WTC11 (cell line): ENCODE results near the gene MYO7B. TPM values are rescaled to one million over a fixed set of nuclear protein-coding genes. Genes with fewer than 3 reads are reported as not detected.

Experiments used
- ATAC-seq: fragments of 200-7000 bp; cut with Tn5 transposase; 2 replicates; pipeline ENCODE4 v1.10.0; 2021; ENCODE audit warnings: mild to moderate bottlenecking, moderate library complexity
- CTCF ChIA-PET: fragments of 300-600 bp; sonication (Branson Sonifier 250); formaldehyde crosslinking; loops from one replicate; lab custom pipeline; 2021; ENCODE audit warnings: antibody characterized with exemption; lab: Charles Lee
- POLR2A ChIA-PET: fragments of 350-600 bp; sonication (Branson Sonifier 250); formaldehyde crosslinking; loops from one replicate; lab custom pipeline; 2021; ENCODE audit warnings: antibody characterized with exemption; lab: Charles Lee
- DNase-seq: peaks from one replicate; pipeline ENCODE4 v3.0.0; 2021; ENCODE audit warnings: low spot score
- H3K27ac Mint-ChIP-seq: 2 replicates; pipeline ENCODE4 v1.8.0; 2021; ENCODE audit warnings: mixed read lengths
- H3K27me3 Mint-ChIP-seq: 2 replicates; pipeline ENCODE4 v1.8.0; 2021; ENCODE audit warnings: low read depth, mild to moderate bottlenecking, moderate library complexity, mixed read lengths
- H3K36me3 Mint-ChIP-seq: 2 replicates; pipeline ENCODE4 v1.8.0; 2021; ENCODE audit warnings: mixed read lengths
- H3K4me1 Mint-ChIP-seq: 2 replicates; pipeline ENCODE4 v1.8.0; 2022; ENCODE audit warnings: mixed read lengths
- H3K4me3 Mint-ChIP-seq: 2 replicates; pipeline ENCODE4 v1.8.0; 2021; ENCODE audit warnings: mild to moderate bottlenecking, moderate library complexity, mixed read lengths
- H3K9me3 Mint-ChIP-seq: 2 replicates; pipeline ENCODE4 v1.8.0; 2021; ENCODE audit warnings: mixed read lengths
- AFF4 ChIP-seq: sonication (generic); formaldehyde crosslinking; IDR thresholded peaks from 2 replicates; pipeline ENCODE4 v1.8.1; 2023; ENCODE audit warnings: mild to moderate bottlenecking, missing genetic modification reagents, borderline replicate concordance
- ATF1 ChIP-seq: sonication (generic); formaldehyde crosslinking; IDR thresholded peaks from 2 replicates; pipeline ENCODE4 v1.8.1; 2023; ENCODE audit warnings: mild to moderate bottlenecking, moderate library complexity, missing genetic modification reagents
- CBFB ChIP-seq: sonication (generic); formaldehyde crosslinking; IDR thresholded peaks from 2 replicates; pipeline ENCODE4 v1.8.1; 2022; ENCODE audit warnings: mild to moderate bottlenecking, low read depth, missing genetic modification reagents
- CREB1 ChIP-seq: sonication (generic); formaldehyde crosslinking; IDR thresholded peaks from 2 replicates; pipeline ENCODE4 v1.8.0; 2023; ENCODE audit warnings: mild to moderate bottlenecking, missing genetic modification reagents
- CREM ChIP-seq: sonication (generic); formaldehyde crosslinking; IDR thresholded peaks from 2 replicates; pipeline ENCODE4 v1.8.1; 2022; ENCODE audit warnings: mild to moderate bottlenecking, missing genetic modification reagents, moderate library complexity
- E2F5 ChIP-seq: sonication (generic); formaldehyde crosslinking; IDR thresholded peaks from 2 replicates; pipeline ENCODE4 v1.8.1; 2022; ENCODE audit warnings: mild to moderate bottlenecking, moderate library complexity, missing genetic modification reagents
- ELF4 ChIP-seq: sonication (generic); formaldehyde crosslinking; IDR thresholded peaks from 2 replicates; pipeline ENCODE4 v1.8.1; 2022; ENCODE audit warnings: low read depth, mild to moderate bottlenecking, moderate library complexity, missing genetic modification reagents
- ESRRA ChIP-seq: sonication (generic); formaldehyde crosslinking; IDR thresholded peaks from 2 replicates; pipeline ENCODE4 v1.8.1; 2022; ENCODE audit warnings: mild to moderate bottlenecking, missing genetic modification reagents, borderline replicate concordance
- IRF2 ChIP-seq: sonication (generic); formaldehyde crosslinking; IDR thresholded peaks from 2 replicates; pipeline ENCODE4 v1.8.0; 2022; ENCODE audit warnings: low read depth, missing genetic modification reagents, borderline replicate concordance
- JAZF1 ChIP-seq: fragments of 250-450 bp; sonication (Bioruptor Pico); IDR thresholded peaks from 2 replicates; pipeline ENCODE4 v1.9.0; 2021; ENCODE audit warnings: moderate library complexity, mild to moderate bottlenecking, inconsistent platforms
- JUN ChIP-seq: sonication (generic); formaldehyde crosslinking; IDR thresholded peaks from 2 replicates; pipeline ENCODE4 v1.8.0; 2023; ENCODE audit warnings: mild to moderate bottlenecking, missing genetic modification reagents
- MLX ChIP-seq: sonication (generic); formaldehyde crosslinking; IDR thresholded peaks from 2 replicates; pipeline ENCODE4 v1.8.1; 2023; ENCODE audit warnings: mild to moderate bottlenecking, missing genetic modification reagents, moderate library complexity
- NFATC4 ChIP-seq: fragments of 250-450 bp; sonication (Bioruptor Pico); IDR thresholded peaks from 2 replicates; pipeline ENCODE4 v1.9.0; 2021; ENCODE audit warnings: mild to moderate bottlenecking
- NFYB ChIP-seq: sonication (generic); formaldehyde crosslinking; conservative IDR thresholded peaks from 2 replicates; pipeline ENCODE4 v1.8.0; 2022; ENCODE audit warnings: low read depth, missing genetic modification reagents
- NR1H2 ChIP-seq: sonication (generic); formaldehyde crosslinking; IDR thresholded peaks from 2 replicates; pipeline ENCODE4 v1.9.0; 2021; ENCODE audit warnings: mild to moderate bottlenecking, moderate library complexity, missing genetic modification reagents
- NR2C2 ChIP-seq: sonication (generic); formaldehyde crosslinking; IDR thresholded peaks from 2 replicates; pipeline ENCODE4 v1.8.0; 2022; ENCODE audit warnings: mild to moderate bottlenecking, missing genetic modification reagents
- OVOL2 ChIP-seq: fragments of 250-450 bp; sonication (Bioruptor Pico); IDR thresholded peaks from 2 replicates; pipeline ENCODE4 v1.9.0; 2021; ENCODE audit warnings: mild to moderate bottlenecking, borderline replicate concordance
- RELA ChIP-seq: sonication (generic); formaldehyde crosslinking; IDR thresholded peaks from 2 replicates; pipeline ENCODE4 v1.8.1; 2022; ENCODE audit warnings: missing genetic modification reagents, mild to moderate bottlenecking, borderline replicate concordance
- USF1 ChIP-seq: sonication (generic); formaldehyde crosslinking; IDR thresholded peaks from 2 replicates; pipeline ENCODE4 v1.8.0; 2022; ENCODE audit warnings: mild to moderate bottlenecking, missing genetic modification reagents
- ZBTB43 ChIP-seq: sonication (generic); formaldehyde crosslinking; IDR thresholded peaks from 2 replicates; pipeline ENCODE4 v1.8.1; 2023; ENCODE audit warnings: mild to moderate bottlenecking, missing genetic modification reagents
- ZMAT4 ChIP-seq: fragments of 250-450 bp; sonication (Bioruptor Pico); IDR thresholded peaks from 2 replicates; pipeline ENCODE4 v1.9.0; 2021; ENCODE audit warnings: mild to moderate bottlenecking
- ZNF263 ChIP-seq: sonication (generic); formaldehyde crosslinking; IDR thresholded peaks from 2 replicates; pipeline ENCODE4 v1.8.1; 2022; ENCODE audit warnings: low read depth, mild to moderate bottlenecking, moderate library complexity, missing genetic modification reagents
- ZNF281 ChIP-seq: sonication (generic); formaldehyde crosslinking; IDR thresholded peaks from 2 replicates; pipeline ENCODE4 v1.8.0; 2023; ENCODE audit warnings: mild to moderate bottlenecking, missing genetic modification reagents
- ZNF416 ChIP-seq: fragments of 250-450 bp; sonication (Bioruptor Pico); IDR thresholded peaks from 2 replicates; pipeline ENCODE4 v1.9.0; 2021; ENCODE audit warnings: mild to moderate bottlenecking, inconsistent platforms
- total RNA-seq: library from RNA; stranded (reverse); gene quantifications from 3 replicates; pipeline ENCODE4 v1.2.3, GENCODE V29; 2021

Gene MYO7B
- total RNA-seq, 1 experiment from 2014 or later = not detected

- TF ChIP-seq AFF4 (CRISPR knock-in tag) (no peak), ZBTB43 (CRISPR knock-in tag) (no peak), MLX (CRISPR knock-in tag) (no peak), IRF2 (no peak), NFATC4 (no peak), ZNF416 (no peak), USF1 (no peak), NFYB (CRISPR knock-in tag) (no peak)
Measured at GRCh38 chr2:127679680-127680361, 144.3 kb downstream of the MYO7B start (continued).

GRCh38 chr2:127680706-127681287 lies 145.3 kb downstream of the MYO7B start:
- H3K4me1 Mint-ChIP-seq = peaks cover 4% of the 10 kb centered on the region
- no peak; the same call in 1 of the 2 replicates for ATAC-seq
- CTCF ChIA-PET = interaction anchor here (1.0 to 2.2 kb wide), 4 partner anchors 15 to 90 kb away, joined by 3 to 11 read pairs (median 8); no protein-coding TSS in a partner anchor
- no peak for DNase-seq
- peaks cover 29% of the 10 kb centered on the region for H3K27me3 Mint-ChIP-seq
- H3K4me3 Mint-ChIP-seq = no peak overlapping the region
- no peak overlapping the region for H3K27ac Mint-ChIP-seq
- TF ChIP-seq E2F5 (CRISPR knock-in tag) (no peak), ELF4 (CRISPR knock-in tag) (no peak), ESRRA (CRISPR knock-in tag) (no peak), JAZF1 (CRISPR knock-in tag) (no peak), CREM (CRISPR knock-in tag) (no peak), RELA (CRISPR knock-in tag) (no peak), ZMAT4 (CRISPR knock-in tag) (no peak), JUN (CRISPR knock-in tag) (no peak), CBFB (CRISPR knock-in tag) (no peak), CREB1 (CRISPR knock-in tag) (no peak), ATF1 (no peak), NR1H2 (CRISPR knock-in tag) (no peak), NR2C2 (no peak), ZNF281 (no peak), ZNF263 (CRISPR knock-in tag) (no peak), OVOL2 (CRISPR knock-in tag) (no peak)
- H3K9me3 Mint-ChIP-seq = no peaks in the 10 kb centered on the region
- H3K36me3 Mint-ChIP-seq = no peaks in the 10 kb centered on the region
- POLR2A ChIA-PET = interaction anchor here (0.7 kb wide), 1 partner anchor 739 kb away, joined by 3 read pairs; no protein-coding TSS in a partner anchor
